CD4-positive, alpha-beta T cell treated with Interferon alpha-2 for 1 hour (primary cell): ENCODE results near the gene RAPGEF1.
"Not testable (repeated sequence)": the region's sequence is repeated elsewhere in the genome, so short reads cannot be mapped to it uniquely, and the experiment has no call there.

Source experiments
- DNase-seq, 2 donors: peaks; one replicate each; pipeline ENCODE4 v3.0.0-alpha.2; 2020 to 2022

RAPGEF1 gene

GRCh38 chr9:131668439-131669268 is 71.2 kb downstream of the RAPGEF1 start:
- DNase-seq: peak; percentile 61 to 80

- no peak for DNase-seq
Observed at GRCh38 chr9:131668057-131668438, 71.8 kb downstream of the RAPGEF1 start.

- DNase-seq: peak; percentile 55 to 77
Observed at GRCh38 chr9:131667576-131667975, 72.3 kb downstream of the RAPGEF1 start.

- peak; percentile 36 to 68 for DNase-seq
Observed at GRCh38 chr9:131666774-131667173, 73.1 kb downstream of the RAPGEF1 start.

GRCh38 chr9:131666029-131666428 is 73.8 kb downstream of the RAPGEF1 start:
- no peak for DNase-seq

GRCh38 chr9:131663288-131663687 is 76.6 kb downstream of the RAPGEF1 start:
- no peak for DNase-seq

GRCh38 chr9:131662289-131662621 is 77.6 kb downstream of the RAPGEF1 start:
- DNase-seq: not testable (repeated sequence)

GRCh38 chr9:131661568-131662288 is 78.1 kb downstream of the RAPGEF1 start:
- DNase-seq: peak; percentile 47 to 75

- no peak for DNase-seq
Observed at GRCh38 chr9:131660466-131661405, 79.1 kb downstream of the RAPGEF1 start.

- DNase-seq: peak in 1 of 2 donors; percentile 46
Observed at GRCh38 chr9:131658377-131659129, 81.3 kb downstream of the RAPGEF1 start.

GRCh38 chr9:131657940-131658339 is 81.9 kb downstream of the RAPGEF1 start:
- DNase-seq: no peak

GRCh38 chr9:131657456-131657855 is 82.4 kb downstream of the RAPGEF1 start:
- DNase-seq: no peak

- peak in 1 of 2 donors; percentile 50 for DNase-seq
Observed at GRCh38 chr9:131657037-131657377, 82.9 kb downstream of the RAPGEF1 start.

GRCh38 chr9:131656356-131657036 is 83.4 kb downstream of the RAPGEF1 start:
- peak; percentile 79 to 89 for DNase-seq

- not testable (repeated sequence) for DNase-seq
Observed at GRCh38 chr9:131654369-131654768, 85.5 kb downstream of the RAPGEF1 start.

- DNase-seq: no peak
Observed at GRCh38 chr9:131651599-131651998, 88.3 kb downstream of the RAPGEF1 start.

GRCh38 chr9:131651160-131651559 is 88.7 kb downstream of the RAPGEF1 start:
- no peak for DNase-seq

- DNase-seq: peak in 1 of 2 donors; percentile 46
Observed at GRCh38 chr9:131650254-131650653, 89.6 kb downstream of the RAPGEF1 start.

GRCh38 chr9:131649646-131650045 is 90.2 kb downstream of the RAPGEF1 start:
- no peak for DNase-seq

GRCh38 chr9:131645078-131645776 is 94.6 kb downstream of the RAPGEF1 start:
- DNase-seq: no peak

- no peak for DNase-seq
Observed at GRCh38 chr9:131642496-131643083, 97.3 kb downstream of the RAPGEF1 start.
